Non-pigmented ciliary epithelial cell (primary cell): ENCODE measurements around the gene POU4F2.
"Not testable (repeated sequence)": the region's sequence is repeated elsewhere in the genome, so short reads cannot be mapped to it uniquely, and the experiment has no call there.

Source experiments
- DNase-seq: peaks from one replicate; pipeline ENCODE4 v3.0.0-alpha.2; 2010; ENCODE audit warnings: low read depth

The POU4F2 gene

GRCh38 chr4:146655521-146655856, 16.8 kb downstream of the POU4F2 start:
- DNase-seq: no peak

GRCh38 chr4:146661367-146661766, 22.7 kb downstream of the POU4F2 start:
- no peak for DNase-seq

GRCh38 chr4:146663968-146664311, 25.2 kb downstream of the POU4F2 start:
- DNase-seq: not testable (repeated sequence)

GRCh38 chr4:146674829-146675570, 36.3 kb downstream of the POU4F2 start:
- DNase-seq: no peak
